ENCODE measurements around the gene GRXCR2.

- TF ChIP-seq CTCF (IDR thresholded peaks at IDR 0.05) (peak in 4 of 6 experiments; percentile 44 to 92 (median 90)), POLR2A (IDR thresholded peaks at IDR 0.05) (no peak)
Observed at GRCh38 chr5:145887976-145888574, 15.3 kb upstream of the GRXCR2 start.
